HuH-7 (cell line): ENCODE data around the gene PI4KA.
"Not testable (repeated sequence)": the region's sequence is repeated elsewhere in the genome, so short reads cannot be mapped to it uniquely, and the experiment has no call there.

Source experiments
- DNase-seq: peaks from one replicate; pipeline ENCODE4 v3.0.0; 2011; ENCODE audit warnings: low spot score

Gene PI4KA

DNA sequence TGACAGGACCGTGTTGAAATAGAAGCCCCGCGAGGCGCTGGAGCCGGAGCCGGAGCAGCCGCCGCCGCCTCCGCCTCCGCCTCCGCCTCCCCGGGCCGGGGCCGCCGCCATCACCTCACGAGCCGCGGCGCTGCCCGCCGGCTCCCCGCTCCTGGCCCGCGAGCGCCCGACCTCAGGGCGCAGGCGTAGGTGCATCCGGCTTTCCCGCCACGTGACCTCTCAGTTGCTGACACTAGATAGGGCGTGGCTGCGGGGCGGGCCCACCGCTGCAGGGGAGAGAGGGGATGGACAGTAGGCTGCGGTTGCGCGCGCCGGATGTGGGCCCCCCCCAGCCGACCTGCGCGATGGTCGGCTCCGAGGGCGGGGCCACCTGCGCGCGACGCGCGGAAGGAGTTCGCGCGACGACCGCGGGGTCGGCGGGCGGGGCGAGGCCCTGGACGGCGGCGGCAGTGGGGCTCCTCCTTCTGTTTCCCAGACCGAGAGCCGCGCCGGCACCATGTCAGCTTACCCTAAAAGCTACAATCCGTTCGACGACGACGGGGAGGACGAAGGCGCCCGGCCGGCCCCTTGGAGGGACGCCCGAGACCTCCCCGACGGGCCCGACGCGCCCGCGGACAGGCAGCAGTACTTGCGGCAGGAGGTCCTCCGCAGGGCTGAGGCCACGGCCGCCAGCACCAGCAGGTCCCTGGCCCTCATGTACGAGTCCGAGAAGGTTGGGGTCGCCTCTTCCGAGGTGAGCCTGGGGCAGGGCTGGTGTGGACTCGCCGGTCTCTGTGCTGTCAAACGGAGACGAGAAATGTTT, at the start of gene PI4KA, which contains the start of gene SNAP29:
TSS of gene PI4KA (minus strand) at position 197 of the 802 bp plus-strand sequence. CDS start at position 111, 86 bp downstream.
TSS of gene SNAP29 (plus strand) at position 393 of the 802 bp plus-strand sequence. CDS start at position 497, 104 bp downstream.
- DNase-seq, result peak; percentile 98

- DNase-seq, result no peak
Observed at GRCh38 chr22:20906387-20906767, 47.8 kb upstream of the PI4KA start.

DNA sequence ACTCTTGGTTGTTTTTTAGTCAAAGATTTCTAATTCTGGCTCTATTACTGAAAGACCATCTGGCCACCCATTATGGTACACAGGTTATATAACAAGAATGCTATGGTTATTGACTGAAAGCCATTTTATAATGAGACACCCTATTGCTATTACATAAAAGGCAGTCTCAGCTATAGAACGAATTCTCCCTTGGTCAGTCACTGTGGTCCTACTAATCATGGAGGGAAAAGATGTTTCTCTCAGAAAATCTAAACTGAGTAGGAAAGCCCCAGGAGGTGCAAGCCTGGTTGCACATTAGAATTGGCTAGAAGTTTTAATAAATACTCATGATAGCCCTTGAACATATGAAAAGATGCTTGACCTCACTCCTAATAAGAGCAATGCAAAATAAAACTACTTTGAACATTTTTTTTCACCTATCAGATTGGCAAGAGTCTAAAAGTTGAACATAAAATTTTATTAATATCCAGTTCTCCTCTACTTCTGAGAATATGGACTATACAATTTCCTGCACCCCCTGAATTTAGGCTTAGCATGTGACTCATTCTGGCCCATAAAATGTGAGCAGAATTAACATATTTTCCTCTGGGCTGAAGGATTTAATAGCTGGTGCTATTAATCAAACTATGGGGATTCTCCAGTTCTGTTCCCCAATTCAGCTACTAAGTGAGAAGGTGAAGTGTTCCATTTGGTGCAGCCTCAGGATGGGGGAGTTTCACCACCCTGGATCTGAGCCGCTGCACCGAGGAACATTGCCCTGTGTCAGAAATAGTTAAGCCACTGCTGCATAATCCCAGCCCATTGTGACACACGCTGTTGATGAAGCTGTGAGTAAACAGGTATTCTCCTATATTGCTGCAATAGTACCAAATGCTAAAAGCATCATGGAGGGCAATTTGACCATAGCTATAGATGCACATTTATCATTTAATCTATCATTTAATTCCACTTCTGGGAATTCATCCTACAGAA, 47.1 kb upstream of the PI4KA start:
- peak; percentile 16 for DNase-seq

DNA sequence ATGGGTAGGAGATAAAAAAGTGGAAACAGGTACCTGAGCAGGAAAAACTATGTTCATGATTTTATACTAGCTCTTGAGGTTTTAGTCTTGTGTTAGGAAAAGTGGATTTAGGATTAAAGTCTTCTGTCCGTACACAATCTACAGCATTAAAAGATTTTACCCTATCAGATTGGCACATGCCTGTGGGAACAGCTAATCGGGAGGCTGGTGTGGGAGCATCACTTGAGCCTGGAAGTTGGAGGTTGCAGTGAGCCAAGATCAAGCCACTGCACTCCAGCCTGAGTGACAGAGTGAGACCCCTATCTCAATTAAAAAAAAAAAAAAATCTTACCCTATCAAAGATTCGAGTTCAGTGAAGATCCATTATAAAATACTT, 46.4 kb upstream of the PI4KA start:
- DNase-seq, result no peak

- peak; percentile 56 for DNase-seq
Observed at GRCh38 chr22:20904008-20904979, 45.7 kb upstream of the PI4KA start.

- DNase-seq, result no peak
Observed at GRCh38 chr22:20903093-20903492, 44.5 kb upstream of the PI4KA start.

GRCh38 chr22:20901093-20902033, 42.8 kb upstream of the PI4KA start:
- not testable (repeated sequence) for DNase-seq

DNA sequence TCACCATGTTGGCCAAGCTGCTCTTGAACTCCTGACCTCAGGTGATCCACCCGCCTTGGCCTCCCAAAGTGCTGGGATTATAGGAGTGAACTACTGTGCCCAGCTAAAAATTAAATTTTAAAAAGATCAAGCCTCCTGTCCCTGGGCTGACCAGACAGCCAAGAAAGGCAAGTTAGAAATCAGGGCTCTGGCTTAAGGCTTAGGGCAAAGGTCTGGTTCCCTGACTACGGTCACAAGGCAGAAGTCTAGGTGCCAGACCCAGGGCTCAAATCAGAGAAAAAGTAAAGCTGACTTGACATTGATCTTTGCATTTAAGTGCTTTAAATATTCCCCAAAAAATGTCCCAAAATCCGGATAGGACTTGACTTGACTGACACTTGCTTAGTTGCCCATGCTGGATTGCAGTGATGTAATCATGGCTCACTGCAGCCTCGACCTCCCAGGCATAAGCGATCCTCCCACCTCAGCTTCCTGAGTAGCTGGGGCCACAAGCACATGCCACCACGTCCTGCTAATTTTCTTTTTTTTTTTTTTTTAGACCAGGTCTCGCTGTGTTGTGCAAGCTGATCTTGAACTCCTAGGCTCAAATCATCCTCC, 41.3 kb upstream of the PI4KA start:
- no peak for DNase-seq

DNA sequence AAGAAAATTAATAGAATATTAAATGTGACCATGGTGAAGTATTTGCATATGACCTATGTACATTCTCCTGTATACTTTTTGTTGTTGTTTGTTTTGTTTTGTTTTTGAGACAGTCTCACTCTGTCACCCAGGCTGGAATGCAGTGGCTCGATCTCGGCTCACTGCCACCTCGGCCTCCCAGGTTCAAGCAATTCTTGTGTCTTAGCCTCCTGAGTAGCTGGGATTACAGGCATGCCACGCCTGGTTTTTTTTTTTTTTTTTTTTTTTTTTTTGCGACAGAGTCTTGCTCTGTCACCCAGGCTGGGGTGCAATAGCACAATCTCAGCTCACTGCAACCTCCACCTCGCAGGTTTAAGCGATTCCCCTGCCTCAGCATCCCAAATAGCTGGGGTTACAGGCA, 39.1 kb upstream of the PI4KA start:
- not testable (repeated sequence) for DNase-seq

GRCh38 chr22:20890975-20891374, 32.4 kb upstream of the PI4KA start:
- DNase-seq, result no peak

DNA sequence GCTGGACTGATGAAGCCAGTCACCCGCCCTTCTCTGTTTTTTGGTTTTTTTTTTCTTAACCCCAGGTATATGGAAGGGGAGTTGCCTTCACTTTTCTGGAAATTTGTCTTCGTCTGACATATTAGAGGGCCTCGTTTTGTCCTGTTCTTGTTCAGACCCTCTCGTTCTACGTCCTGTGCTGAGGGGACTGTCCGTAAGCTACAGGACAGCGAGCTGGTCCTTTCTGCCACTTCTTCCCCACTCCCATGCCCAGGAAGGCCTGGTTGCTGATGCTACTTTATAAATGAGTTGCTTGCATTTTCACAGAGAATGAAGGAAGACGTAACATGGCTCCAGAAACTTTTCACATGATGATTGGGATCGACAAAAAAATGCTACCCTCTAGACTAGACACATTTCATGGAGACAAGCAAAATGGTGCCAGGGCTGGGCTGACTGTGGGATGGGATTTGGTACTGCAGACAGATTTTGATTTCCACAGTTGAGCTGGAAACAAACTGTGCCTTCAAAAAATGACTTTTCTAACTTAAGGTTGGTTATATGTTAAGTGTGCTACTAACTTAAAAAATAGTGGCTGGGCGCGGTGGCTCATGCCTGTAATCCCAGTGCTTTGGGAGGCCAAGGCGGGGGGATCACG, 31.4 kb upstream of the PI4KA start:
- DNase-seq, result no peak

GRCh38 chr22:20889025-20889704, 30.6 kb upstream of the PI4KA start:
- no peak for DNase-seq

DNA sequence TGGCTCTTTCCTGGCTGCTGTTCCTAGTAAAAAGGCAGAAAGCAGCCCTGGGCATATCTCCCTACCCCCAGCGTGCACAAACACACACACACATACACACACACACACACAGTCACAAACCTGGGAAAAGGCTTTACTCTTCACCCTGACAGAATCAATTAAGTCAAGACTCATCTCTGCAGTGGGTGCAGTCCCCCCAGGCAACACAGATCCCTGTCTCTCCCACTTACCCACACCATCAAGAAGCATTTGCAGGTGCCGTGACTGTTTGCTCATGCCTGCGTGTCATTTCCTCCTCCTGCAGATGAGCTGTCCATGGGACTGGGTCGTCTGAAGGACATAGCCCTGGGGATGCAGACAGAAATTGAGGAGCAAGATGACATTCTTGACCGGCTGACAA, 28.8 kb upstream of the PI4KA start:
- DNase-seq, result no peak

DNA sequence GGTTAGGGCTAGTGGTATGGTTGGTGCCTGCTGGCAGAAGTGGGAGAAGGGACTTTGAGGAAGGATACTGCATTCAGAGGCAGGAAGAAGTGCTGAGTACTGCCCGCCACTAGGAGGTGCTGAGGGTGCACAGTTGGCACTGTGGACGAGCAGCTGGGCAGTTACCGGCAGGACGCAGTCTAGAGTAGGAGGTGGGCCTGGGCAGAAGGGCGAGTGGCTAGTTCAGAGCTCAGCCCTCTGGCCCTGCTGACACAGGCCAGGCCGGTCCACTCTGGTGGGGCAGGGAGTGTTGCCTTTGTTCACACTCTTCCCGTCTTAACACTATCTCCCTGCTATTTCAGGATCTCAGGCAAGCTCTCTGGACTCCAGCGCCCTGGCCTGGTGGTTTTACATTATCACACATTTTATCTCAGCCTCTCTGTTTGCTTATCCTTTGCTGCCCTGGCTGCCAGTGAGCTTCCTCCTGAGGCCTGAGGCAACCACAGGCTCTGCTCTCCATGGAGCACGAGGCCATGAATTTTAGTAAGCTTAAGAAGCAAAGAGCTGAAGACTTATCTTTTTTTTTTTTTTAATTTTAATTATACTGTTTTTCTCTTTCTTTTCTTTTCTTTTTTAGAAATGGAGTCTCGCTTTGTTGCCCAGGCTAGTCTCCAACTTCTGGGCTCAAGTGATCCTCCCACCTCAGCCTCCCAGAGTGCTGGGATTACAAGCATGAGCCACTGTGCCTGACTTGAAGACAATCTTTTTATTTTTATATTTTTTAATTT, 27.1 kb upstream of the PI4KA start:
- DNase-seq, result peak; percentile 82

- no peak for DNase-seq
Observed at GRCh38 chr22:20885017-20885556, 26.5 kb upstream of the PI4KA start.

GRCh38 chr22:20884454-20884853, 25.8 kb upstream of the PI4KA start:
- no peak for DNase-seq

DNA sequence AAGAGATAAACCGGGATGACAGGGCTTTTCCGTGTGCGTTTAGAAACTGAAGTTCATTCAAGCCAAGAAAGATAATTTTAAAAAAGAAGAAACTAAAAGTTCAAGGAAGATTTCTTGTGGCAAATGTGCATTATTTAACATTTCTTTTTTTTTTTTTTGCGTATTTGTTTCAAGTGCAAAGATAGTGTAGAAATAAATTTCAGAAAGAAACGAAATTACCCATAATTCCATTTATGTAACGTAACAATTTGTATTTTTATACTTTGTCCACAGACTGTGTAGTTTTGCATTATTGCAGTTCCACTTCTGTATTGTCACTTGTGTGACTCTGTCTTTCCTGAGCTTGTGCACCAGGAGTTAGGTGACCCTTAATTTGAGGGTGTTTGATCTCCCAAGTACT, 24.2 kb upstream of the PI4KA start:
- DNase-seq, result no peak
